HepG2 (cell line): Measurements from ENCODE around the gene RBL1. TPM values are rescaled to one million over a fixed set of nuclear protein-coding genes. Genes with fewer than 3 reads are reported as not detected.

Experiments
- ATAC-seq: fragments of 200-7000 bp; cut with Tn5 transposase; 3 replicates; pipeline ENCODE4 v1.9.1; 2020; ENCODE audit warnings: mild to moderate bottlenecking, moderate library complexity
- BruUV-seq: library from RNA; stranded (reverse); fragments of 400-500 nt; replicated peaks from 2 replicates; lab custom pipeline; 2021; lab: Mats Ljungman, UMichigan
- CTCF ChIA-PET: fragments of 300-600 bp; formaldehyde crosslinking; extraction: SDS; loops from one replicate; lab custom pipeline; 2021; ENCODE audit warnings: low total read pairs, inconsistent platforms, low intra/inter-chr PET ratio; lab: Yijun Ruan, JAX
- POLR2A ChIA-PET: fragments of 350-600 bp; sonication (Branson Sonifier 250); formaldehyde crosslinking; loops from one replicate; lab custom pipeline; 2020; ENCODE audit warnings: antibody characterized with exemption, inconsistent platforms; lab: Yijun Ruan, JAX
- DNase-seq: peaks from one replicate; pipeline ENCODE4 v3.0.0-alpha.2; 2015; ENCODE audit warnings: low spot score
- FAIRE-seq: peaks from 3 replicates; lab custom pipeline; 2011; peaks lifted over from hg19 to GRCh38; lab: Jason Lieb, UNC
- H2AFZ ChIP-seq: one replicate; pipeline ENCODE4 v1.6.1; 2011; ENCODE audit warnings: low read length, inconsistent platforms
- H3K27ac ChIP-seq: fragments of 300-600 bp; 3 replicates; pipeline ENCODE4 v1.8.0; 2011; ENCODE audit warnings: mixed run types, mild to moderate bottlenecking, mixed read lengths, low read length, inconsistent platforms; ENCODE audit not compliant: insufficient read depth; ENCODE audit errors: extremely low read length
- H3K27me3 ChIP-seq, 2 experiments: fragments of 200-600 bp in 1 of 2; 2 replicates in 1 of 2; 3 replicates in 1 of 2; pipeline versions ENCODE4 v1.6.0 to v1.8.0; 2011; ENCODE audit warnings: low read length in 2 of 2, mild to moderate bottlenecking in 2 of 2, moderate library complexity in 2 of 2, inconsistent platforms in 1 of 2; ENCODE audit not compliant: insufficient read depth in 2 of 2, control insufficient read depth in 1 of 2
- H3K36me3 ChIP-seq, 2 experiments: fragments of 200-600 bp in 1 of 2; replicated peaks in 1 of 2; 2 replicates in 1 of 2; 3 replicates in 1 of 2; pipeline versions ENCODE4 v1.5.1 to v1.8.0; 2011; ENCODE audit warnings: low read length in 2 of 2, inconsistent platforms in 1 of 2; ENCODE audit not compliant: insufficient read depth in 2 of 2, control insufficient read depth in 1 of 2
- H3K4me1 ChIP-seq: 2 replicates; pipeline ENCODE4 v1.5.1; 2012; ENCODE audit warnings: low read length, inconsistent platforms; ENCODE audit not compliant: insufficient read depth
- H3K4me2 ChIP-seq: 2 replicates; pipeline ENCODE4 v1.6.0; 2011; ENCODE audit warnings: low read depth, low read length, inconsistent platforms
- H3K4me3 ChIP-seq, 3 experiments: fragments of 200-600 bp in 1 of 3; sonication (generic), shearing (Covaris generic) in 1 of 3; replicated peaks in 1 of 3; 2 replicates each; pipeline ENCODE4 v1.5.1; 2011 to 2016; ENCODE audit warnings: low read length in 3 of 3, inconsistent platforms in 2 of 3, low read depth in 2 of 3, mild to moderate bottlenecking in 2 of 3, control low read depth in 1 of 3, mixed read lengths in 1 of 3; ENCODE audit not compliant: insufficient read depth in 1 of 3
- H3K79me2 ChIP-seq: one replicate; pipeline ENCODE4 v1.6.1; 2011; ENCODE audit warnings: low read length, inconsistent platforms; ENCODE audit not compliant: insufficient read depth
- H3K9ac ChIP-seq: 2 replicates; pipeline ENCODE4 v1.6.0; 2011; ENCODE audit warnings: mild to moderate bottlenecking, low read depth, low read length, inconsistent platforms; ENCODE audit not compliant: insufficient read depth
- H3K9me3 ChIP-seq: 2 replicates; pipeline ENCODE4 v1.5.1; 2012; ENCODE audit warnings: mild to moderate bottlenecking, low read length
- H4K20me1 ChIP-seq: 2 replicates; pipeline ENCODE4 v1.6.0; 2011; ENCODE audit warnings: inconsistent platforms, mild to moderate bottlenecking, low read length, moderate library complexity; ENCODE audit not compliant: insufficient read depth
- ATF6 ChIP-seq: sonication (generic); formaldehyde crosslinking; conservative IDR thresholded peaks from 2 replicates; pipeline ENCODE4 v1.4.0; 2020; ENCODE audit warnings: missing genetic modification reagents
- MAX ChIP-seq: IDR thresholded peaks from 2 replicates; pipeline ENCODE4 v1.6.1; 2012; ENCODE audit warnings: inconsistent platforms
- MYPOP ChIP-seq: sonication (generic); formaldehyde crosslinking; IDR thresholded peaks from 2 replicates; pipeline ENCODE4 v1.8.1; 2023; ENCODE audit warnings: mild to moderate bottlenecking, moderate library complexity, missing genetic modification reagents
- RAD51 ChIP-seq: fragments of 450-650 bp; IDR thresholded peaks from 2 replicates; pipeline ENCODE4 v1.6.1; 2016; ENCODE audit warnings: borderline replicate concordance
- THRA ChIP-seq: sonication (generic); formaldehyde crosslinking; IDR thresholded peaks from 2 replicates; pipeline ENCODE4 v1.4.0; 2020; ENCODE audit warnings: missing genetic modification reagents, borderline replicate concordance
- XBP1 ChIP-seq: sonication (generic); formaldehyde crosslinking; IDR thresholded peaks from 2 replicates; pipeline ENCODE4 v1.5.0; 2020; ENCODE audit warnings: missing genetic modification reagents
- ZFP36 ChIP-seq: fragments of 150-350 bp; IDR thresholded peaks from 2 replicates; pipeline ENCODE4 v1.6.1; 2018; ENCODE audit warnings: borderline replicate concordance, low read length, low read depth; ENCODE audit not compliant: partially characterized antibody
- ZNF101 ChIP-seq: sonication (generic); formaldehyde crosslinking; IDR thresholded peaks from 2 replicates; pipeline ENCODE4 v1.4.0; 2020; ENCODE audit warnings: mild to moderate bottlenecking, low read depth, missing genetic modification reagents, borderline replicate concordance
- ZNF616 ChIP-seq: sonication (generic); formaldehyde crosslinking; IDR thresholded peaks from 2 replicates; pipeline ENCODE4 v1.5.0; 2020; ENCODE audit warnings: low read depth, mild to moderate bottlenecking, missing genetic modification reagents
- ZNF7 ChIP-seq: IDR thresholded peaks from 2 replicates; pipeline ENCODE4 v1.6.1; 2016; ENCODE audit warnings: missing biosample characterization, missing genetic modification reagents
- ZNF788 ChIP-seq: sonication (generic); formaldehyde crosslinking; IDR thresholded peaks from 2 replicates; pipeline ENCODE4 v1.5.0; 2020; ENCODE audit warnings: mild to moderate bottlenecking, missing genetic modification reagents, borderline replicate concordance
- WGBS: methylation state at CpG from one replicate; pipeline ENCODE4 v1.1.6; 2017; ENCODE audit warnings: low lambda C conversion rate; 5-methylcytosine and 5-hydroxymethylcytosine counted together
- in situ Hi-C: cut with HindIII; loops from 2 replicates; pipeline ENCODE4 v1.10.0; 2017; ENCODE audit warnings: low pct_unique_long_range_greater_than_20kb; ENCODE audit not compliant: extremely low pct_ligation_motif_present
- intact Hi-C: fragments of 100-400 bp; cut with micrococcal nuclease; formaldehyde crosslinking; loops from one replicate; pipeline ENCODE4 v1.10.0; 2022; ENCODE audit not compliant: unreplicated experiment
- polyA plus RNA-seq, 8 experiments: library from polyadenylated mRNA; depleted of rRNA in 3 of 8; stranded (reverse) in 7 of 8; unstranded in 1 of 8; fragments of >200 nt; fragmentation: Illumina TruSeq in 4 of 8; extraction: Trizol in 4 of 8; gene quantifications; 2 replicates each; pipeline versions ENCODE4 v1.2.1 to v1.2.3, GENCODE V29; 2011 to 2016; ENCODE audit warnings: low read depth in 4 of 8, missing spikeins in 1 of 8, mixed read lengths in 1 of 8; ENCODE audit not compliant: insufficient read depth in 1 of 8
- total RNA-seq, 5 experiments: library from RNA; depleted of rRNA; stranded (reverse); fragments of >200 nt; fragmentation: Illumina TruSeq; extraction: Trizol; gene quantifications; 2 replicates each; pipeline ENCODE4 v1.2.3, GENCODE V29; 2016; ENCODE audit warnings: low read depth in 1 of 5
- TF ChIP-seq, protein P1 (sequence below): sonication (generic); formaldehyde crosslinking; IDR thresholded peaks from 2 replicates; pipeline ENCODE4 v1.4.0; 2020; ENCODE audit warnings: missing genetic modification reagents

RBL1 gene
- total and polyA plus RNA-seq, 2 of the 13 experiments (the other 11 are each of a cell fraction or from before 2014, with no cell fraction given): 6.0 to 27.5 TPM

DNA sequence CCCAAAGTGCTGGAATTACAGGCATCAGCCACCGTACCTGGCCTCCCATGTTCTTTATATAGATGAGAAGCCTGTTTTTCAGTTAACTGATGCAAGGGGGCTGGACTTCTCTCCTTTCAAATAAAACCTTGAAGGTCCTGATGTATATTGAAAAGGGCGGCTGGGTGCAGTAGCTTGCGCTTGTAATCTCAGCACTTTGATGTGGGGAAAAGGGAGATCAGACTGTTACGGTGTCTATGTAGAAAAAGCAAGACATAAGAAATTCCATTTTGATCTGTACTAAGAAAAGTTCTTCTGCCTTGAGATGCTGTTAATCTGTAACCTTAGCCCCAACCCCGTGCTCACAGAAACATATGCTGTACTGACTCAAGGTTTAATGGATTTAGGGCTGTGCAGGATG is 128.2 kb downstream of the RBL1 start:
- no TSS peak for BruUV-seq
- H3K27me3 ChIP-seq: no peaks in the 10 kb centered on the region
- no peaks in the 10 kb centered on the region for H3K36me3 ChIP-seq
- peaks cover 6% of the 10 kb centered on the region for H3K9me3 ChIP-seq
- H3K4me1 ChIP-seq: peaks cover 33% of the 10 kb centered on the region
- in situ Hi-C loops: no loop called here
- no peak overlapping the region for H3K27ac ChIP-seq
- no peaks in the 10 kb centered on the region for H3K79me2 ChIP-seq
- H2AFZ ChIP-seq: no peak overlapping the region
- no peak for ATAC-seq
- H4K20me1 ChIP-seq: no peaks in the 10 kb centered on the region
- TF ChIP-seq ZNF788 (CRISPR knock-in tag) (no peak), MYPOP (no peak), RAD51 (no peak), ZNF616 (no peak), ATF6 (no peak), ZNF7 (no peak), THRA (no peak), MAX (no peak), XBP1 (no peak), ZNF101 (CRISPR knock-in tag) (no peak), ZFP36 (no peak)
- TF ChIP-seq, protein P1, sequence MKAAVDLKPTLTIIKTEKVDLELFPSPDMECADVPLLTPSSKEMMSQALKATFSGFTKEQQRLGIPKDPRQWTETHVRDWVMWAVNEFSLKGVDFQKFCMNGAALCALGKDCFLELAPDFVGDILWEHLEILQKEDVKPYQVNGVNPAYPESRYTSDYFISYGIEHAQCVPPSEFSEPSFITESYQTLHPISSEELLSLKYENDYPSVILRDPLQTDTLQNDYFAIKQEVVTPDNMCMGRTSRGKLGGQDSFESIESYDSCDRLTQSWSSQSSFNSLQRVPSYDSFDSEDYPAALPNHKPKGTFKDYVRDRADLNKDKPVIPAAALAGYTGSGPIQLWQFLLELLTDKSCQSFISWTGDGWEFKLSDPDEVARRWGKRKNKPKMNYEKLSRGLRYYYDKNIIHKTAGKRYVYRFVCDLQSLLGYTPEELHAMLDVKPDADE: no peak
- POLR2A ChIA-PET: no interaction called here
- no peak overlapping the region for H3K4me3 ChIP-seq
- no peak overlapping the region for H3K9ac ChIP-seq
- no peak for FAIRE-seq
- intact Hi-C loops: no loop called here
- H3K4me2 ChIP-seq: no peak overlapping the region
- WGBS: 54% methylated on average over 5 of the region's 5 CpGs
- no peak for DNase-seq
- CTCF ChIA-PET: no interaction called here
